OCI-LY7 (cell line): ENCODE measurements around the gene STAMBP. TPM values are rescaled to one million over a fixed set of nuclear protein-coding genes. Genes with fewer than 3 reads are reported as not detected.

Source experiments
- BruUV-seq: library from RNA; stranded (reverse); fragments of 400-500 nt; replicated peaks from 2 replicates; lab custom pipeline; 2021; lab: Mats Ljungman, UMichigan
- CTCF ChIA-PET: fragments of 300-600 bp; sonication (Branson Sonifier 250); formaldehyde crosslinking; loops from one replicate; lab custom pipeline; 2022; ENCODE audit warnings: antibody characterized with exemption; ENCODE audit not compliant: unreplicated experiment; lab: Charles Lee
- POLR2A ChIA-PET: fragments of 300-600 bp; sonication (Branson Sonifier 250); formaldehyde crosslinking; loops from one replicate; lab custom pipeline; 2022; ENCODE audit warnings: antibody characterized with exemption; lab: Charles Lee
- DNase-seq: peaks from one replicate; pipeline ENCODE4 v3.0.0-alpha.2; 2015; ENCODE audit warnings: low spot score
- H2AFZ ChIP-seq: fragments of 200-600 bp; sonication (generic), shearing (Covaris generic); 2 replicates; pipeline ENCODE4 v1.6.1; 2014; ENCODE audit warnings: mild to moderate bottlenecking, antibody characterized with exemption, low read length, moderate library complexity
- H3K27ac ChIP-seq: fragments of 200-600 bp; sonication (generic); 2 replicates; pipeline ENCODE4 v1.5.1; 2014; ENCODE audit warnings: mixed run types, low read depth, mild to moderate bottlenecking, moderate library complexity, low read length, inconsistent platforms; ENCODE audit not compliant: poor library complexity, severe bottlenecking
- H3K36me3 ChIP-seq: fragments of 200-600 bp; sonication (generic); 2 replicates; pipeline ENCODE4 v1.6.1; 2014; ENCODE audit warnings: mild to moderate bottlenecking, antibody characterized with exemption, low read length, moderate library complexity, mixed read lengths; ENCODE audit not compliant: insufficient read depth
- H3K4me1 ChIP-seq: fragments of 200-600 bp; sonication (generic); 2 replicates; pipeline ENCODE4 v1.5.1; 2014; ENCODE audit warnings: mild to moderate bottlenecking, low read length; ENCODE audit not compliant: insufficient read depth, poor library complexity, severe bottlenecking
- H3K4me2 ChIP-seq: fragments of 200-600 bp; sonication (generic); 2 replicates; pipeline ENCODE4 v1.6.1; 2014; ENCODE audit warnings: mild to moderate bottlenecking, low read length
- H3K4me3 ChIP-seq: fragments of 200-600 bp; sonication (generic); 2 replicates; pipeline ENCODE4 v1.5.1; 2014; ENCODE audit warnings: mild to moderate bottlenecking, low read depth, low read length; ENCODE audit not compliant: poor library complexity, severe bottlenecking
- H3K79me2 ChIP-seq: fragments of 200-600 bp; sonication (generic); 2 replicates; pipeline ENCODE4 v1.6.1; 2016; ENCODE audit warnings: low read depth, mild to moderate bottlenecking, low read length, moderate library complexity, mixed read lengths; ENCODE audit not compliant: insufficient read depth
- H3K9me2 ChIP-seq: fragments of 200-600 bp; sonication (generic); 2 replicates; pipeline ENCODE4 v1.6.1; 2016; ENCODE audit warnings: mild to moderate bottlenecking, low read length, mixed read lengths; ENCODE audit not compliant: insufficient read depth
- H3K9me3 ChIP-seq: fragments of 200-600 bp; sonication (generic); 2 replicates; pipeline ENCODE4 v1.6.1; 2014; ENCODE audit warnings: mild to moderate bottlenecking, mixed run types, low read length, mixed read lengths
- H4K20me1 ChIP-seq: fragments of 200-600 bp; sonication (generic); 2 replicates; pipeline ENCODE4 v1.6.1; 2014; ENCODE audit warnings: mild to moderate bottlenecking, antibody characterized with exemption, low read length, moderate library complexity, mixed read lengths; ENCODE audit not compliant: insufficient read depth
- EZH2phosphoT487 ChIP-seq: fragments of 200-600 bp; sonication (generic); IDR thresholded peaks from 2 replicates; pipeline ENCODE4 v1.6.1; 2018; ENCODE audit warnings: low read depth, borderline replicate concordance, mild to moderate bottlenecking, mixed run types, antibody characterized with exemption, low read length, moderate library complexity, mixed read lengths
- intact Hi-C: fragments of 100-400 bp; cut with micrococcal nuclease; formaldehyde crosslinking; loops from one replicate; pipeline ENCODE4 v1.10.0; 2022; ENCODE audit not compliant: unreplicated experiment
- total RNA-seq, 2 experiments: library from RNA; depleted of rRNA in 1 of 2; stranded (reverse); fragments of >200 nt in 1 of 2; shearing (Covaris generic) in 1 of 2; gene quantifications; 2 replicates each; pipeline ENCODE4 v1.2.3, GENCODE V29; 2014 to 2022
- TF ChIP-seq, protein P1 (sequence below): fragments of 200-600 bp; sonication (generic); conservative IDR thresholded peaks from 2 replicates; pipeline ENCODE4 v1.5.1; 2014; ENCODE audit warnings: mild to moderate bottlenecking, antibody characterized with exemption, low read length, moderate library complexity, mixed read lengths

STAMBP gene
- total RNA-seq, 2 experiments from 2014 or later, result 27.2 to 43.7 TPM

- H4K20me1 ChIP-seq, result no peaks in the 10 kb centered on the region
- no TSS peak for BruUV-seq
- H3K79me2 ChIP-seq, result no peaks in the 10 kb centered on the region
- ChIA-PET POLR2A (no interaction called here), CTCF (interaction anchor here (1.0 kb wide), 1 partner anchor 568 kb away, joined by 4 read pairs; no protein-coding TSS in a partner anchor)
- H3K36me3 ChIP-seq, result no peaks in the 10 kb centered on the region
- no peak overlapping the region for H3K4me3 ChIP-seq
- no peak for DNase-seq
- H3K9me2 ChIP-seq, result no peaks in the 10 kb centered on the region
- no peak for TF ChIP-seq EZH2phosphoT487
- TF ChIP-seq, protein P1, sequence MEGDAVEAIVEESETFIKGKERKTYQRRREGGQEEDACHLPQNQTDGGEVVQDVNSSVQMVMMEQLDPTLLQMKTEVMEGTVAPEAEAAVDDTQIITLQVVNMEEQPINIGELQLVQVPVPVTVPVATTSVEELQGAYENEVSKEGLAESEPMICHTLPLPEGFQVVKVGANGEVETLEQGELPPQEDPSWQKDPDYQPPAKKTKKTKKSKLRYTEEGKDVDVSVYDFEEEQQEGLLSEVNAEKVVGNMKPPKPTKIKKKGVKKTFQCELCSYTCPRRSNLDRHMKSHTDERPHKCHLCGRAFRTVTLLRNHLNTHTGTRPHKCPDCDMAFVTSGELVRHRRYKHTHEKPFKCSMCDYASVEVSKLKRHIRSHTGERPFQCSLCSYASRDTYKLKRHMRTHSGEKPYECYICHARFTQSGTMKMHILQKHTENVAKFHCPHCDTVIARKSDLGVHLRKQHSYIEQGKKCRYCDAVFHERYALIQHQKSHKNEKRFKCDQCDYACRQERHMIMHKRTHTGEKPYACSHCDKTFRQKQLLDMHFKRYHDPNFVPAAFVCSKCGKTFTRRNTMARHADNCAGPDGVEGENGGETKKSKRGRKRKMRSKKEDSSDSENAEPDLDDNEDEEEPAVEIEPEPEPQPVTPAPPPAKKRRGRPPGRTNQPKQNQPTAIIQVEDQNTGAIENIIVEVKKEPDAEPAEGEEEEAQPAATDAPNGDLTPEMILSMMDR, result no peak
- H3K4me1 ChIP-seq, result peaks cover 27% of the 10 kb centered on the region
- H3K4me2 ChIP-seq, result peak overlapping the region; percentile 53; the same call in 1 of the 2 replicates
- no peaks in the 10 kb centered on the region for H3K9me3 ChIP-seq
- intact Hi-C loops, result no loop called here
- no peak overlapping the region for H3K27ac ChIP-seq
- peak overlapping the region; percentile 50; the same call in 1 of the 2 replicates for H2AFZ ChIP-seq
Observed at GRCh38 chr2:73822991-73823390, 5.8 kb upstream of the STAMBP start.

DNA sequence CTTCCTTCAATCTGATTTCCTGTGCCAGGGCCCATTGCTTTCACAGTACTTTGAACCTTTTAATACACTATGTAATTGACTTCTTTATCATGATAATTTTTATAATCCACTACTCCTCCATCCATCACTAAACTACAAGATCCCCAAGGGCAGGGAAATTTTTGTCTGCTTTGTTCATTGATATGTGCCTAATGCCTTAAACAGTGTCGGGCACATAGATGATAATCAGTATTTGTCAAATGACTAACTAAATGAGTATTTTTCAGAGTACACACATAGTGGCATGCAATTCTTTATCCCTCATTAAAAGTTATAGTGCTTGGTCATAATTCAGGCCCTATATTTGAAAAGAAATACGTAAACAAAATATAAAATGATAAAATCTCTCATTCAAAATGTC, 5.3 kb upstream of the STAMBP start:
- Histone ChIP-seq H4K20me1 (no peaks in the 10 kb centered on the region), H3K36me3 (no peaks in the 10 kb centered on the region), H3K4me3 (no peak overlapping the region), H3K4me1 (peaks cover 29% of the 10 kb centered on the region), H3K27ac (no peak overlapping the region), H3K9me3 (no peaks in the 10 kb centered on the region), H3K79me2 (no peaks in the 10 kb centered on the region), H3K9me2 (no peaks in the 10 kb centered on the region), H3K4me2 (no peak overlapping the region), H2AFZ (0 out of 2 replicates have a peak overlapping the region, but pooled peaks have one; percentile 50)
- ChIA-PET CTCF (no interaction called here), POLR2A (interaction anchor here (0.6 to 1.0 kb wide), 2 partner anchors 146 to 533 kb away, joined by 3 read pairs; no protein-coding TSS in a partner anchor)
- BruUV-seq, result no TSS peak
- DNase-seq, result no peak
- no peak for TF ChIP-seq EZH2phosphoT487
- TF ChIP-seq, protein P1, result no peak
- intact Hi-C loops, result no loop called here

DNA sequence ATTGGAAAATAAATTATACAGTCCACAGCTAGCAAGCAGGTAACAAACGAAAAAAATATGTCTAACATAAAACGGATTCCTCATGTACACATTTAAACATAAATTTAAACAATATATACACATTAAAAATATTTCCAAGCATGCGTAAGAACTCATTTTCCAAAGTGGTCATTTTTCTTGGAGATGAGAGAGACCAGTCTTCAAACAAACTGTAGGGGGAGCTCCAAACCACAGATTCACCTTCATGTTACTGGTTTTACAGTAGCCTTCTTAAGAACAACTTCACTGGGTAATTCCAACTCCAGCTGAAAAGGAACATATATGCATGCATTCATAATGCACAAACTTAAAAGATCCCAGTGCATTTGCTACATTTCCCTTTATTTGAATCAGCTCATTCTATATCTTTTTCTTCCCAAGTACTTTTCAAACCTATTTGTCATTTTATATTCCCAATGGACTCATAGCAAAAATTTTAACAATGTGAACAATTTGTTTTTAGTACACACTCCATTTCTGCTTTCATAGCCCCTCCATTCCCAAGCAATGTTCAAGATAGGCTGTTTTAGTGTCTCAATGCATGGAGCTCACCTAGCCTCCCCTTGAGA, 4.7 kb upstream of the STAMBP start:
- Histone ChIP-seq H3K79me2 (no peaks in the 10 kb centered on the region; the same call in 1 of the 2 replicates), H4K20me1 (no peaks in the 10 kb centered on the region), H3K9me3 (no peaks in the 10 kb centered on the region), H2AFZ (no peak overlapping the region), H3K27ac (no peak overlapping the region), H3K4me2 (no peak overlapping the region), H3K4me1 (peaks cover 29% of the 10 kb centered on the region), H3K36me3 (no peaks in the 10 kb centered on the region), H3K4me3 (no peak overlapping the region), H3K9me2 (no peaks in the 10 kb centered on the region)
- ChIA-PET CTCF (interaction anchor here (0.6 to 0.8 kb wide), 2 partner anchors 159 to 323 kb away, joined by 3 read pairs; no protein-coding TSS in a partner anchor), POLR2A (interaction anchor here (0.6 to 1.0 kb wide), 2 partner anchors 146 to 533 kb away, joined by 3 read pairs; no protein-coding TSS in a partner anchor)
- no TSS peak for BruUV-seq
- no peak for TF ChIP-seq EZH2phosphoT487
- TF ChIP-seq, protein P1, result peak; percentile 98
- DNase-seq, result peak; percentile 79
- intact Hi-C loops, result loop anchor here (1.0 kb wide), 1 partner anchor 323 kb away; the partner anchor contains the start of gene BOLA3
